GM18511 (cell line): ENCODE data around the gene ENTPD1.
"Not testable (repeated sequence)": the region's sequence is repeated elsewhere in the genome, so short reads cannot be mapped to it uniquely, and the experiment has no call there.

ENCODE experiments used
- ATAC-seq: cut with Tn5 transposase; IDR thresholded peaks from one replicate; pipeline ENCODE4 v1.9.1; 2021; ENCODE audit warnings: mild to moderate bottlenecking, moderate library complexity; ENCODE audit not compliant: unreplicated experiment

ENTPD1 gene

DNA sequence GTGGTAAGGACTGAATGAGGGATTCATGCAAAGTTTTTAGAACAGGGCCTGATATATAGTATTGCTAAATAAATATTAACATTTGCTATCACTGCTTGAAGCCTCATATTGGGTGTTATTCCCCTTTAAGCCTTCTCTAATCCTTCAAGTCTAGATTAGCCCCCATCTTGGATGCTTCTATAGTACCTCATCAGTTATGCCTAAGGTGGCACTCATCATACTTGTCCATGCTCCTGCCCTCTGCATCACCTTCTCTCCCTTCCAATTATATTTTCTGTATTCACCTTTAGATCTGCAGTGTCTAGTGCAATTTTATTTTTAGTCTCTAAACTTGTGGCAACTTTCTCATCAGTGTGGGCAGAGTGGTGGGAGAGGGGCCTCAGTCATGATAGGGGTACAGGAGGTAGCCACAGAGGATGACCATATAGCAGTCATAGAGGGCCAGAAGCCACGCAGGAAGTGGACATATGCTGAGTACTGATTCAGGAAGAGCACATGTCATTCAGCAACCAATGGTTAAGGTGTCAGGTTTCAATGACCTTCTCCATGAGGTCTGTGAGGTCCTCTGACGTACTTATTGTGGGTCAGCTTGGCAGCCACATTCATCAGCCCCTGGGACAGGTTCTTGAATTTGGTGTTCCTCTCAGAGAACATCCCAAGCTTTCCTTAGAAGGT is 2.5 kb downstream of the ENTPD1 start:
- ATAC-seq, result peak; percentile 54

DNA sequence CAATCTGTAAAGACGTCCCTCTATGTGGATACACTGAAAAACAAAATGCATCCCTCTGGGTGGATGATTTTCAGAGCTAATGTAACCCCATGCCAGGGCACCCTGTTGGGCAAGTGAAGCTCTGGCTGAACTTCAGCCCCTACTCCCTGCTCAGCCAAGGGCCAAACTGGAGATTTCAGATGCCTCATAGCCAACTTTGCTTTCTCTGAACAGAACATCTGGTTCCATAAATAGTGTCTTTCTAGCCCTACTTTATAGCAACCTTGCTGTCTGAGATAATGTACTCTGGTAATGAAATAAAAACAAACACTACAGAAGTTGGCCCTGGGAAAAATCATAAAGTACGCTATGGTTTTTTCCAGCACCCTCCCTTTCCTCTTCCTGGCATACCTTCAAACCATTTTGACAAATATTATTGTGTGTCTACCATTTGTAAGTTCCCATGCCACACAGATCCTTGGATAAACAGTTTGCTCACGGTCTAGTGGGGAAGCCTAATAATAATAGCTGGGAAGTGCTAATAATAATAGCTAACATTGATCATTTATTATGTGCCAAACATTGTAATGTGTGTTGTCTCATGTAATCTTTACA is 3.4 kb downstream of the ENTPD1 start:
- ATAC-seq, result no peak

DNA sequence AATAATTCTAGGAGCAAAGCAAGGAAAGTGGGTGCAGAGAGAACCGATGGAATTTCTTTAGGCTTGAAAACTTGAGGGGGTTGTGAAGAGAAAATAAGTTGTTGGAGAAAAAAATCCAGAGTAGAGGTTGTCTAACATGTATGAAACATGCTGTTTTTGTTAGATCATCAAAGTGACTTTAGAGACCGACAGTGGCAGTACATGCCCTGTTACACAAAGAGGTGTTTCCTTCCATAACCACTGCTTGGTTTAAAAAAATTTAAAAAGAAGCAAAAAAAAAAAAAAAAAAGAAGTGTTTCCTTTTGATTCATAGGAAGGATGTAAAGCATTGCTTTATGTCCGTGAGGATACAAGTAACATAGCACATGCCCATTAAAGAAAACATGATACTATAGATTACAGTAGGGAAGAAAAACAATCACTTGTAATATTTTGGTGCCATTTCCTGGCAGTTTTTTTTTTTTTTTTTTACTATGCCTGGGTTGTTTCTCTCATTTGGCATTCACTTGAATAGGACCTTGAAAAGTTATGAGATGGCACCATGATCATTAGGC is 6.1 kb downstream of the ENTPD1 start:
- no peak for ATAC-seq

DNA sequence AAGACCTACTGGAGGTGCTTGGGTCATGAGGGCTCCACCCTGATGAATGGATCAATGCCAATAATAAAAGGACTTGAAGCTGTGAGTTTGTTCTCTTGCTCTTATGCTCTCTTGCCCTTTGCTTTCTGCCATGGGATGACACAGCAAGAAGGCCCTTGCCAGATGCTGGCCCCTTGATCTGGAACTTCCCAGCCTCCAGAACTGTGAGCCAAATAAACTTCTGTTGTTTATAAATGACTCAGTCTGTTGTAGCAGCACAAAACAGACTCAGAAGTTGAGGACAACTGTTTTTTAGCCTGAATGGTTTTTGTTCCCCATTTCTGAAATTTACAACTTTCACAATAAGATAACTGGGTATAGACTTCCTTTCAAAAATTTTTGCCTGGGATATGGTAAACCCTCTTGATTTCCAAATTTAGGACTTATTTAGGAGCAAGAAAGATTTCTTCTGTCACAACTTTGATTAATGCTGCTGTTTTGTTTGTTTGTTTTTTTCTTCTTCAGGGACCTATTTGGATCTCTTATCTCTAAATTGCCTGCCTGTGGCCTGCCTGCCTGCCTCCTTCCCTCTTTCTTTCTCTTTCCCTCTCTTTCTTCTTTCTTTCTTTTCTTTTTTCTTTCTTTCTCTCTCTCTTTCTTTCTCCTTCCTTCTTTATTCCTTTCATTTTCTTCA is 12.1 kb downstream of the ENTPD1 start:
- peak; percentile 86 for ATAC-seq

DNA sequence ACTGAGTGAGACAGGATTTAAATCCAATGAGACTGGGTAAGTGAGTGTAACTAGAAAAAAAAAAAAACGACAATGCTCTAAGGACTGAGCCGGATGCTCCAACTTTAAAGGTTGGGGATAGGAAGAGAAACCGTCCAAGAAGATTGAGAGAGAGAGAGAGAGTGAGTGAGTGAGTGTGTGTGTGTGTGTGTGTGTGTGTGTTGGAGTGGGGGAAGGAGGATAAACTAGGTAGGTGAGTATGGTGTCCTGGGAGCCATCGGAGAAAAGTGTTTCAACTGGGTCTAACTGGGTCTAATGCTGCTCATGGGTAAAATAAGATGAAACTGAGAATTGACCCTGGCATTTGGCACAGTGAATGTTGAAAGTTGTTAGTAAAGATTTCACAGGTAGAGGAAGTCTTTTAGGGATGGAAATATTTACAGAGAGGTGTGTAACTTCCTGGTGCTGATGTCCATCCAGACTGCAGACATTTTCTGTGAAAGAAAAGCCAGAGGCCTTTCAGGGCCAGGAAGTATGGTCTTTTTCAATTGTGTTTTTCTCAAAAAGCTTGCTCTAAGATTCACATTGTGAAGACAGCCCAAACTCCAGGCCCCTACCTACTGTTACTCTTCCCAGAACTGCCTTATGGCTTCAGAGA is 14.2 kb downstream of the ENTPD1 start:
- no peak for ATAC-seq

DNA sequence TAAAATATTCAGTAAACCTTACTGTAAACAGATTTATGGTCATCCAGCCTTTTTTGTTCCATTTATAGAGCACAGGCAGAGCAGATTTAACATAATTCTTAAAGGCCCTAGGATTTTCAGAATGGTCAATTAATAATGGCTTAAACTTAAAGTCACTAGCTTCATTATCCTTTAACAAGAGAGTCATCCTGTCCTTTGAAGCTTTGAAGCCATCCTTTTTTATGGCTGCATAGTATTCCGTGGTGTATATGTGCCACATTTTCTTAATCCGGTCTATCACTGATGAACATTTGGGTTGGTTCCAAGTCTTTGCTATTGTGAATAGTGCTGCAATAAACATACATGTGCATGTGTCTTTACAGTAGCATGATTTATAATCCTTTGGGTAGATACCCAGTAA is 17.5 kb downstream of the ENTPD1 start:
- ATAC-seq, result not testable (repeated sequence)

DNA sequence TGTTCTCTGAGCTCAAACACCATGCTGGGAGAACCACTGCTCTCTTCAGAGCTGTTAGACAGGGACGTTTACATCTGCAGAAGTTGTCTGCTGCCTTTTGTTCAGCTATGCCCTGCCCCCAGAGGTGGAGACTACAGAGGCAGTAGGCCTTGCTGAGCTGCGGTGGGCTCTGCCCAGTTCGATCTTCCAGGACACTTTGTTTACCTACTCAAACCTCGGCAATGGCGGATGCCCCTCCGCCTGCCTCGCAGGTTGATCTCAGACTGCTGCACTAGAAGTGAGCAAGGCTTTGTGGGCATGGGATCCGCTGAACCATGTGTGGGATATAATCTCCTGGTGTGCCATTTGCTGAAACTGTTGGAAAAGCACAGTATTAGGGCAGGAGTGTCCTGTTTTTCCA is 21.7 kb downstream of the ENTPD1 start:
- not testable (repeated sequence) for ATAC-seq

DNA sequence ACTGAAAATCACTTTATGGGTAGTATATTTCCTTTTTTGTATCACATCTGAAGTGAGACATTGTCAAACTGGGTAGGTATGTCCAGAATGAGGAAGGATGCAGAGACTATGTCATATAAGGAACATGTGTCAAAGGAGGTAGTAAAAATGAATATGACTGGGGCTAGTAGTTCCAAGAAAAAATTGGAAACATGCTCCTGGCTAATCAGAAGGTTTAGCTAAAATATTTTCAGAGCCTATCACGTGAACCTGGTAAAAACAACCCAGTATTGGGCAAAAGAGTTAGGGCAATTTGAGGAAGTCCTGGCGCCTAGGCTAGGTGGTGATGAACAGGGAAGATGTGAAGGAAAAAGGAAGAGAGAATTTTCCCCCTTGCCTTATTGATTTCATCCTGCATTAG is 26.4 kb downstream of the ENTPD1 start:
- no peak for ATAC-seq

DNA sequence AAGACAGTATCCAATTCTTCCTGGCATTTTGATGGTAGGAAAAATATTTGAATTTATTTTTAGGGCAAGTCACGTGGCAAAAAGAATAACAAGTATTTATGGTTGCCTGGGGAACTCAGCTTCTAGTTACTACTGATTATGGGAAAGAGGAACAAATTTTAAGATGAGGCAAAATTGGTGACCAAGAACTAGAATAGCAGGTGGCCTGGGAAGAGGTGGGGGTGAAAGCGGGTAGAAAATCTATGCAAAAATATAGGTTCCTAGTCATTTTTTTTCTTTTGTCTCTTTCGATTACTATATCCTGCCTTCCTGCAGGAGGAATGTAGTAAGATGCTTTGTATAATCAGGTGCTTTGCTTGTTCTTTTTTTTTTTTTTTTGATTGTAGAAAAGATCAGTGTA is 27.8 kb downstream of the ENTPD1 start:
- peak; percentile 62 for ATAC-seq

DNA sequence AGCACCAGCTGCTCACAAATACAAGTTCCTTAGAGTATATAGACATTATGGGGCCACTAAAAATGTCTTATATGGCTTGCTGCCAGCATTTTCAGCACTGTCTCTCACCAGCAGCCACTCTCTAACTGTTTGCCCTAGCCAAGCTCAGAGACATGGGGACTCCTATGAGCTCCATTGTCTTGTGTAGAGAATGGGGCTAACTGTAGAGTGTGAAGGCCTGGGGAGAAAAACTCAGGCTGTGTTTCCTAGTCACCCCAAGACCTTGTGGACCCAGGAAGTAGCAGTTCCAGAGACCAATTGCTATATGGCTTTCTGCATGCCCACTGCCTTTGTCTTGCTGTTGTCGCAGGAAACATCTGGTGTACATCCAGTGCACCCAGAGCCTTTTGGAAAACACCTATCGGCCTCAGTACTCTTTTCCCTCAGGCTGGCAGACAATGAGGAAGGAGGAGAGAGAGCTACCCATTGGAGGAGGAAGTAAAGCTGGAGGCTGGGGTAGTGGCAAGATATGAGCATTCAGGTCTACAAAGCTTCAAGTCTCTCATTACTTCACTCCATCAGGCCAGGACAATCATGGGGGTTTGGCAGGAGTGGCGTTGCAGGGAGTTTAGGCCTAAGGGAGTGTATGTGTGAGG is 28.4 kb downstream of the ENTPD1 start:
- ATAC-seq, result peak; percentile 20

DNA sequence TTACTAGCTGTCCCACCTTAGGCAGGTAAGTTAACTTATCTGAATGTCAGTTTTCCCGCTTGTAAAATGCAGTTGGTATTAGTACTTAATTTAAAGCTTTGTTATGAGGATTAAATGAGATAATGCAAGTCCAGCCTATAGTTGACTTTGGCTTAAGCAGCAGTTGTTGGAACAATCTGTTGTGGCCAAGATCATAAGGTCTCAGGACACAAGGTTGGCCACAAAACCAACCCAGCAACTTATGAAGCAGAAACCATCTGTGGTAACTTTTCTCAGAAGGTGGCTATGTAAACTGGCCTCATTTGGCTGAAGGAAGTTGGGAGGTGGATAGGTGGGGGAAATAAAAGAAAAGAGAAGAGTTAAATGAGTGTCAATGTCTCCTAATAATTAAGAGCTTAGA is 29.4 kb downstream of the ENTPD1 start:
- peak; percentile 46 for ATAC-seq

DNA sequence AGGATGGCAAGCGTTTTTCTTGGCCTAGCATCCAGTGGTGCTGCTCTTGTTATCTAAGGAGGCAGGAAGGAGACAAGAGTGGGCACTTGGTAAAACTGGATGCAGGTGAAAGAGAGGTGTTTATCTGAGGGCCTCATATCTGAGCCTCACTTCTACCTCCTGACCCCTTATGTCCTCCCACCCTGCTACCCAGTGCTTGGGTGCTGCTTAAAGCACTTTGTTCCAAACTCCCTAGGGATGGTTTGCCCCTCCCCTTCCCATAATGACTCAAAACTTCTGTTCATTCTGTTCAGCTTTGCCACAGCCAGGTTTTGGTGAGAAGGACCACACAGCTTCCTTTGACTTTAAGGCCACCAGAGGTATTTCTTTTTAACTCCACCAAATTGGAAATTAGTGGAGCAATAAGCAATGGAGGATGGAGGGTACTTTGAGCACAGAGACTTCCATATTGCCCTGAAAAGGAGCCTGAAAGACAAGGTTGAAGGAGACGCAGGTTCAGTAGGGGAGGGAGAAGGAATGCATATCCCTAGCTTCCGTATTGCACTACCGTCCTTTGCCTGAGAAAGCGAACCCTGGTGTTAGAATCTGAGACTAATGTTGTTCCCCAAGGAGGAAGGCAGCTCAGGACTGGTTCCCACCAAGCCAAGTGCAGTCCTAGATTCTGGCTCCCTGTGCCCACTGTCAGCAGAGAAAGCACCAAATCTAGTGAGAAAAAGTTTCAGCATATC is 30.1 kb downstream of the ENTPD1 start:
- no peak for ATAC-seq

DNA sequence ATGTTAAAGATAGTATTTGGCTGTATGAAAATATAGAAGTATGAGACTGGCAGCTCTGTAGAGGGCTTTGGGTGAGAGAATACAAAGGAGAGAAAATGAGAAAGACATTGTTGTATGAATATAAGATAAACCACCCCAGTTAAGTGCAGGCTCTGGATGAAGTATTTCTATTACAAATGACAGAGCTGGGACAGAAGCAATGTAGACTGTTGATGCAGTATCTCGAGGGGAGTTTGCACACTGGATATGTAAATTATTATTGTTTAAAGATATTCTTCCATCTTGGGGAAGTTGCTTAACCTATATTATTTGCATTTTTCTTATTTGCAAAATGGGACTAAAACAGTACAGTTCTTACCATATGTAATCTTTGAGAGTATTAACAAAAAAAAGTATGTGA is 31.5 kb downstream of the ENTPD1 start:
- ATAC-seq, result no peak

DNA sequence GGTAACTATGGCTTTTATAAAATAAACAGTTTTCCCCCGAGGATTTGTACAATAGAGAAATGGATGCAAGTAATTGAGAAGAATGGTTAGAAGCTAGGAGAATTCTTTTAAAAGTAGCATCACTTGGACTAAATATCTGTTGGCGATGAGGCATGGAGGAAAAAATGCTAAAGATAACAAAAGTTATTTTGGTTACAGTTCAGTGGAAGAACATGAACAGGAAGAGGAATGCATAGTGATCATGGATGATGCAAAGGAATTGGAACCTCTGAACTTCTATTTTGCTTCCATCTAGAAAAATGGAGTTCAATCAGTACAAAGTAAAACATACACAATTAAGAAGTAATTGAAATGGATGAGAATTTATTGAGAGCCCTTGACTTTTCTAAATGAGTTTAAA is 32.9 kb downstream of the ENTPD1 start:
- no peak for ATAC-seq

DNA sequence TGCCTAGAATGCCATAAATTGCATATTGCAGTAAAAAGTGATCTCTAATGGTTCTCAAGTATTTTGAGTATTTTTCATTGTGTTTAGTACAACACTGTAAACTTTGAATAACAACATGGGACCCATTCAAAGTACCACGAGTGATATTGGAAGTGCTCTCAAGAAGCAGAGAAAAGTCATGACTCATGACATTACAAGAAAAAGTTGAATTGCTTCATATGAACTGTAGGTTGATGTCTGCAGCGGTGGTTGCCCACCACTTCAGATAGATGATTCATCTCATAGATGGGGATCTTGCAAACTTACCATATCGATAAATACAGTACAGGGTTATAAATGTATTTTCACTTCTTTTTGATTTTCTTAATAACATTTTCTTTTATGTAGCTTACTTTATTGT is 33.9 kb downstream of the ENTPD1 start:
- no peak for ATAC-seq

DNA sequence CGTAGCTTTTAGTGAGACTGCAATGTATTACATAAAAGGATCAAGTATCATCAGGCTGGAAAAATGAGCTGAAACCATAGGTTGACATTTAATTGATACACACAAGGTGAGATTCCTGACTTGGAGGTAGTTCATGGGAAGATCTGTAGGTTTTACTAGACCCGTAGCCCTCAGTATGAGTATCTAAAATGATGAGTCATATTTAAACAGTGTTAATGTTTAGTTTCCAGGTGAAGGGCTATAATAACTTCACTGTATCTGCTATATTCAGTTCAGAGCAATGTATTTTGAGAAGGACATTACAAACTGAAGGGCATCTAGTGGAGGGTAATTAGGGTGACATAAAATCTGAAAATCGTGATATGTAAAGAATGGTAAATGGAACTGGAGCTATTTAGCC is 35.0 kb downstream of the ENTPD1 start:
- peak; percentile 49 for ATAC-seq

DNA sequence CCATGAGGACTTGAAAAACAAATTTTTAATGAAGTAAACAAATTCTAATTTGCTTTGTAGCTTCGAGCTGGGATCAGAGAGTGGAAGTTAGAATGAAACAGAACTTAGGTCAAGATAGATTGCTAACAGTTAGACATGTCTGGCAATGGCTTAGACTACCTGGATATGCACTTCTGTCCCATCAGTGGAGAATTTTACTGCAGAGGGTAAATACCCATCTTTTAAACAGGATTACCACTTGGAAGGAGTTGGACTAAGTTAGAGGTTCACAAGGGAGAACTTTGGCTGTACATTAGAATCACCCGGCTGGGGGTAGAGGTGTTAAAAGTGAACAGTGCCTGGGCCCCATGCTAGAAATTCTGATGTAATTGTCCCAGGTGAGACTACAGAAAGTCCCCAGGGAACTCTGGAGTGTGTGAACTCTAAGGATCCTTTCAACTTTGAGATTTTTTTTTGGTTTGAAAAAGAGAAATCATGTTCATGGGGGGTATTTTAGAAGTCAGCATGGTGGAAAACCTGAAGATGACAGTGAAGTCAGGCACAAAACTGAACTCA is 35.5 kb downstream of the ENTPD1 start:
- ATAC-seq, result peak; percentile 40

DNA sequence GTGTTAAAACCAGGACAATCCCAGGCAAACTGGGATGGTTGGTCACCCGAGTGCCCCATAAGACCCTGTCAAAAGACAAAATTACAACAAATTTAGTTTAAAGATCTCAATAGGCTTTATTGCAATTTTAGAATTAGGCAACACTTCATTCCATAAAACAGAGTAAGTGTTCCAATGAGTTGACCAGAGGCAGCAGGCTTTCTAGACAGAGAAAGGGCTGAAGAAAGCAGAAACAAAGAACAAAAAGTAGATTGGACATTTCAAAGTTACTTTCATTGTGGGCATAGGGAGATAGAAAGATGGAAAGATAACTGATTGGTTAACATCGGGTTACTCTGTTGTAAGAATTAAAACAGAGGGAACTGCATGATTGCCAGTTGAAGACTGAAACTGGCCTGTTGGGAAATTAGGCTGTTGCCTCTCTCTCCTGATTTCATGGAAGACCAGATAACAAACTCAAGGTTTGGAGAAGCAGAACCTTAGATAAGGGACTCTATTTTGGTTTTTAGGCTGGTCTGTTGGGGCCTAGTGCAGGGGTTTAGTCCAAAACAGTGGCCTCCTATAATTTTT is 36.3 kb downstream of the ENTPD1 start:
- no peak for ATAC-seq

DNA sequence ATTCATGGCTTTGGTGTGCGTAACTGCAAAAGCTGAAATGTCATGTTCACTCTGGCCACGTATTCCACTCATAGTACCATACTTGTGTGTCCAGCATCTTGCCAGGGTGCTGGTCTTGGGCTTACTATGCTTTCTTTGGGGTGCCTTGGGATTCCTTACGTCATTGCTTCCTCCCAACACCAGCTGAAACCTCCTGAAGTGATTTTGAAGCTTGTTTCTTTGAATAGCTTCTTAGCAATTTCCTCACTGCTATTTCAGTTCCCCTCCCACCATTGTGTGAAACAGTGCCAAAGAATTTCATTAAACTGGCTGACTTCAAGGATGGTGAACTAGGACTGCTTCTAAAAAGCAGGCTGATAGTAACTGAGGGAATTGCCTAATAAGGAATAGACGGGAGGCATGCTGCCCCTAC is 36.9 kb downstream of the ENTPD1 start:
- no peak for ATAC-seq
